ENCODE results near the gene PHF19.

DNA sequence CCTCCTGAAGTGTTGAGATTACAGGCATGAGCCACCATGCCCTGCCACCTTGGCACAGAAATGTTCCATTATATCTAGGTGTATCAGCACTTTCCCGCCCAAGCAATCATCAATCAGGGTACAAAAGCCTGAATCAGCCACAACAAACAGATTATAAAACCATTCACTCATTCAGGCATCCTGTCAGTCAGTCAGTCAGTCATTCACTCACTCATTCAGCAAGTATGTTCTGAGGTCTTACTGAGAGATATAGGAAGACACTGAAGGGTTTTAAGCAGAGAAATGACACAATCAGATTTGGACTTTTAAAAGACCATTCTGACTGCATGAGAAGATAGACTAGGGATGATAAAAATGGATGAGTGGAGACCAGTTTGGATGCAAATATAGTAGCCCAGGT is 47.3 kb downstream of the PHF19 start:
- TF ChIP-seq, protein P1, sequence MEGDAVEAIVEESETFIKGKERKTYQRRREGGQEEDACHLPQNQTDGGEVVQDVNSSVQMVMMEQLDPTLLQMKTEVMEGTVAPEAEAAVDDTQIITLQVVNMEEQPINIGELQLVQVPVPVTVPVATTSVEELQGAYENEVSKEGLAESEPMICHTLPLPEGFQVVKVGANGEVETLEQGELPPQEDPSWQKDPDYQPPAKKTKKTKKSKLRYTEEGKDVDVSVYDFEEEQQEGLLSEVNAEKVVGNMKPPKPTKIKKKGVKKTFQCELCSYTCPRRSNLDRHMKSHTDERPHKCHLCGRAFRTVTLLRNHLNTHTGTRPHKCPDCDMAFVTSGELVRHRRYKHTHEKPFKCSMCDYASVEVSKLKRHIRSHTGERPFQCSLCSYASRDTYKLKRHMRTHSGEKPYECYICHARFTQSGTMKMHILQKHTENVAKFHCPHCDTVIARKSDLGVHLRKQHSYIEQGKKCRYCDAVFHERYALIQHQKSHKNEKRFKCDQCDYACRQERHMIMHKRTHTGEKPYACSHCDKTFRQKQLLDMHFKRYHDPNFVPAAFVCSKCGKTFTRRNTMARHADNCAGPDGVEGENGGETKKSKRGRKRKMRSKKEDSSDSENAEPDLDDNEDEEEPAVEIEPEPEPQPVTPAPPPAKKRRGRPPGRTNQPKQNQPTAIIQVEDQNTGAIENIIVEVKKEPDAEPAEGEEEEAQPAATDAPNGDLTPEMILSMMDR (IDR thresholded peaks at IDR 0.05) = no peak
- TF ChIP-seq POLR2A (IDR thresholded peaks at IDR 0.05) = no peak
